ENCODE measurements around the gene DPP7. TPM values are rescaled to one million over a fixed set of nuclear protein-coding genes. Genes with fewer than 3 reads are reported as not detected.

The DPP7 gene
- total RNA-seq, 1 donor from 2014 or later, result 66.6 TPM

DNA sequence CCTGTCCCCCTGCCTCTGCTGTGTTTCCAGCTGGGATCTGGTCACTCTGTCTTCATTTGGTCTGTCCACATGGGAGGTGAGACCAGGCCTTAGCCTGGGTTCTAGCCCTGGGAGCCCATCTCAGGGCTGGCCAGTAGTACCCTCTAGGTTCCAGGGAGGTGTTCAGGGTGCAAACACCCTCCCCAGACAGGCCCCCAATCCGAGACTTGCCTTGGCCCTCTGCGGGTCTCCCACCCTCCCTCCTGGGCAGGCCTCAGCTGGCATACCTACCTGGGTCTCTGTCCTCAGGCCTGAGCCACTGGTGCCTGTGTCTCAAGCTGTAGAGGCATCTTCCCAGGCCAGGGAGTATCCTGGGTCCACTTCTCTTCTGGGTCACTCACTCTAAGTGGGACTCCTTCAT, 43.3 kb downstream of the DPP7 start:
- no peak overlapping the region for H3K4me3 ChIP-seq (ENCODE audit: low read depth, low read length)
- no peak for FAIRE-seq
- H3K27me3 ChIP-seq (ENCODE audit: control insufficient read depth, insufficient read depth, low read length), result no peaks in the 10 kb centered on the region
- TF ChIP-seq, protein P1, sequence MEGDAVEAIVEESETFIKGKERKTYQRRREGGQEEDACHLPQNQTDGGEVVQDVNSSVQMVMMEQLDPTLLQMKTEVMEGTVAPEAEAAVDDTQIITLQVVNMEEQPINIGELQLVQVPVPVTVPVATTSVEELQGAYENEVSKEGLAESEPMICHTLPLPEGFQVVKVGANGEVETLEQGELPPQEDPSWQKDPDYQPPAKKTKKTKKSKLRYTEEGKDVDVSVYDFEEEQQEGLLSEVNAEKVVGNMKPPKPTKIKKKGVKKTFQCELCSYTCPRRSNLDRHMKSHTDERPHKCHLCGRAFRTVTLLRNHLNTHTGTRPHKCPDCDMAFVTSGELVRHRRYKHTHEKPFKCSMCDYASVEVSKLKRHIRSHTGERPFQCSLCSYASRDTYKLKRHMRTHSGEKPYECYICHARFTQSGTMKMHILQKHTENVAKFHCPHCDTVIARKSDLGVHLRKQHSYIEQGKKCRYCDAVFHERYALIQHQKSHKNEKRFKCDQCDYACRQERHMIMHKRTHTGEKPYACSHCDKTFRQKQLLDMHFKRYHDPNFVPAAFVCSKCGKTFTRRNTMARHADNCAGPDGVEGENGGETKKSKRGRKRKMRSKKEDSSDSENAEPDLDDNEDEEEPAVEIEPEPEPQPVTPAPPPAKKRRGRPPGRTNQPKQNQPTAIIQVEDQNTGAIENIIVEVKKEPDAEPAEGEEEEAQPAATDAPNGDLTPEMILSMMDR (IDR thresholded peaks at IDR 0.05; ENCODE audit: insufficient read depth, low read length, severe bottlenecking), result no peak
- no peak for DNase-seq (ENCODE audit: low read depth)
- H3K36me3 ChIP-seq (ENCODE audit: control insufficient read depth, insufficient read depth, low read length), result no peaks in the 10 kb centered on the region

DNA sequence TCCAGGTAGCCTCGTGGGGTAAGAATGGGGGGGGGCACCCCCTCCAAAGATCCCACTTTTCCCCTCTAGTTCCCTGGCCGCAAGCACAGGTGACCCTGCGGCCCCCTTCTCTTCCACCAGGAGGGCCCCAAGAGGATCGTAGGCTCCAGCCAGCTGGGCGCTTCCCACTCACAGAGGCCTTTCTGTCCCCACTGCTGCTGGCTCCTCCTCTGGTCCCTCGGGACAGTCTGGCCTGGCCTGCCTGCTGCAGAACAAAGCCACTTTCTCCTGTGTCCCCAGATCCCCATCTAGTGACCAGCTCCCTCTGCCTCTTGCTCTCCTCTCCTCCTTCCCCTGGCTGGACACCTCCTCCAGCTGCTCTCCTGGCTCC, 43.6 kb downstream of the DPP7 start:
- Histone ChIP-seq H3K36me3 (ENCODE audit: control insufficient read depth, insufficient read depth, low read length) (no peaks in the 10 kb centered on the region), H3K27me3 (ENCODE audit: control insufficient read depth, insufficient read depth, low read length) (no peaks in the 10 kb centered on the region), H3K4me3 (ENCODE audit: low read depth, low read length) (peak overlapping the region; percentile 36)
- TF ChIP-seq, protein P1 (IDR thresholded peaks at IDR 0.05; ENCODE audit: insufficient read depth, low read length, severe bottlenecking), result no peak
- FAIRE-seq (no peak), DNase-seq (ENCODE audit: low read depth) (no peak)

DNA sequence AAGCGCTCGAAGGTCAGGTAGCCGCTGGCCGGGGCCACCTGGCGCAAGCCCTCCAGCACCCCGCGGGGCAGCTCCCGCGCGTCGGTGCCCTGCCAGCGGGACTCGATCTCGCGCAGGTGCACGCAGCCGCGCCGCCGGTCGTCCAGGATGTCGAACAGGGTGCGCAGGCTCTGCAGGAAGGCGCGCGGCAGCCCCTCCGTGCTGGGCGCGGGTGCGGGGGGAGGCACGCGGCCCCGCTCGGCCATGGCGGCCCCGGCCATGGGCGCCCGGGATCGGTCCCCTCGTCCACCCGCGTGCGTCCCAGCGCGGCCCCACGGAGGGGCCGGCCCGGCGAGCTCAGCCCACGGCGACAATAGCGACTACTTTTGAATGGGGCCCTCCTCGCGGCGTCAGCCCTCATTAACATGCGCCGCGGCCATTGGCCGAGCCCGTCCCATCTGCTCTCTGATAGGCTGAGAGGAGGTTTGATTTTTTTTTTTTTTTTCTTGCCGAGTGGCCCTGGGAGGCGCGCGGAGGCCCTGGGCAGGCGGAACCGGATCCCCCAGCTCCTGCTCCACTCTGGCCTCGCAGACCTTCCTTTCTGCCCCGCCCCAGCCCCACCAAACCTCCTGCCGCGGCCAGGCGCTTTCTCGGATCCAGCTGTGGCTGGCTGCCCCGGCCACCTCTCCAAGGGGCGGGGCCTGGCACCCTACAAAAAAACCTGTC, 44.2 kb downstream of the DPP7 start, which contains the start of gene SAPCD2:
Gene SAPCD2, minus strand, starts transcription at position 357 of the 705 bp plus-strand sequence. Its CDS starts 97 bp downstream, at position 260.
- Histone ChIP-seq H3K27me3 (ENCODE audit: control insufficient read depth, insufficient read depth, low read length) (no peaks in the 10 kb centered on the region), H3K4me3 (ENCODE audit: low read depth, low read length) (peak within 1 kb of the TSS; percentile 36), H3K36me3 (ENCODE audit: control insufficient read depth, insufficient read depth, low read length) (no peaks in the 10 kb centered on the region)
- FAIRE-seq (no peak), DNase-seq (ENCODE audit: low read depth) (peak; percentile 77)
- TF ChIP-seq, protein P1 (IDR thresholded peaks at IDR 0.05; ENCODE audit: insufficient read depth, low read length, severe bottlenecking), result no peak

DNA sequence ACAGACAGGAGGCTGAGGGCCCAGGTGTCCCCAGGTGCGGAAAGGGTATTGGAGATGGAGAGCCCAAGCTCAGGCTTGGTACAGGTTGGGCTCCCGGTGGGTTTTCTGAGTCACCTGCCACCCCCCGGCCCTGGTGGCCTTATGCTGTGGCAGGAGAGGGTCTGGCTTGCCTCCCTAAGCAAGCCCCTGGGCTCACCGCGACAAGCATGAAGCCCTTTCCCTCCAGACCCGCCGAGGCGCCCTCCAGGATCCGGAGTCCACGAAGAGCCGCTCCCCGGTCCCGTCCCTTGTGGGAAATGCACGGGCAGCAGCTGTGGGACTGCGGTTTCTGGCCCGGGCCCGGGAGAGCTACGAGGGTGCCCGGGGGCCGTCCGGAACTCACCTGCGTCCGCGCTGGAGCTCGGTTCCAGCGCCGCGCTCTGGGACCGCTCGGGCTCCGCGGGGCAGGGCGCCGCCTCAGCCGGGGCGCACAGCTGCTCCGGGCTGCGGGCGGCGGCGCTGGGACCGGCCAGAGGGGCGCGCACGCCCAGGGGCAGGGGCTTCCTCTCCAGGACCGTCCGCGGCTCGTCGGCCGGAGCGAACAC, 44.9 kb downstream of the DPP7 start:
- TF ChIP-seq, protein P1 (IDR thresholded peaks at IDR 0.05; ENCODE audit: insufficient read depth, low read length, severe bottlenecking), result no peak
- FAIRE-seq, result no peak

DNA sequence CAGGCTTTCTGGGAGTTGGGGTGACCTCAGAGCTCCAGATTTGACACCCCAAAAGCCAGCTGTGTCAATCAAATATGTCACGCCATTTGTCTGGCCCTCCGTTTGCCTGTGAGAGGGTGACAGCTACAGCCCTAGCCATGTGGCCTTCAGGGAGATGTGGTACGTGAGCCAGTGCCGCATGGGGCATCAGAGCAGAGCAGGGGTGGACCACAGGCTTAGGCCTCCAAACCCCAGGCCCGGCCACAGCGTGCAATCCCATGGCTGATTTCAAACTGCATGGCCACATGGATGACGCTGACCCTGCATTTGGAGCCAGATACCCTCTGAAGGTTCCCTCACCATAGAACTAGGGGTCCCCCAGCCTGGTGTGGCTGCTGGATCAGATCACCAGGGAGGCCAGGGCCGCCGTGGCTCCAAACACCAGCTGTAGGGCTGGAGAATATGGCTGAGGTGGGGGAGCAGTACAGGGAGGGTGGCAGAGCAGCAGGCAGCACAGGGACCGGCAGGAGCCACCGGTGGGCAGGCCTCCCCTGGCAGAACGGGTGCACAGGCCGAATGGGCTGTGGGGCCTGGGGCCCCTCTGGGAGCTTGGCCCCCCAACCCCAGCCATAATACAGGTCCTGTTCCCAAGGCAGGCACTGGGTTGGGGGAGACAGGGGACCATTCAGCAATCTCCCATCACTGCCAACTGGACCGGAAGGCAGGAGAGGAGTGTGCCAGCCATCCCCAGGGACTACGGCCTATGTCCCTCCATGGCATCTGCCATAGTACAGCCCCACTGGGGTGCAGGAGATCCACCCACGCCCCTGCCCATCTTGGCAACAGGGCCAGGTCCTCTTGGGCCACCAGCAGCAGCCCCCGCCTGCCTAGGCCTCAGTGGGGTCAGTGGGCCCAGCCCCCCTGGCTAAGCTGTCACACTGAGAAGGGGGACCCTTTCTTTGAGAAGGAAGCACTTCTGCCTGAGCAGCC, 45.7 kb downstream of the DPP7 start:
- Histone ChIP-seq H3K36me3 (ENCODE audit: control insufficient read depth, insufficient read depth, low read length) (no peaks in the 10 kb centered on the region), H3K4me3 (ENCODE audit: low read depth, low read length) (peak overlapping the region; percentile 36), H3K27me3 (ENCODE audit: control insufficient read depth, insufficient read depth, low read length) (no peaks in the 10 kb centered on the region)
- TF ChIP-seq, protein P1 (IDR thresholded peaks at IDR 0.05; ENCODE audit: insufficient read depth, low read length, severe bottlenecking), result no peak
- FAIRE-seq, result no peak
- no peak for DNase-seq (ENCODE audit: low read depth)

More for the DNA sequence above, 44.9 kb downstream of the DPP7 start:
- no peak for DNase-seq (ENCODE audit: low read depth)
- H3K27me3 ChIP-seq (ENCODE audit: control insufficient read depth, insufficient read depth, low read length), result no peaks in the 10 kb centered on the region
- no peaks in the 10 kb centered on the region for H3K36me3 ChIP-seq (ENCODE audit: control insufficient read depth, insufficient read depth, low read length)
- H3K4me3 ChIP-seq (ENCODE audit: low read depth, low read length), result peak overlapping the region; percentile 36

All from bronchial epithelial cell (primary cell).